GM18867 (cell line): ENCODE results near the gene NFAT5.

Source experiments
- ATAC-seq: cut with Tn5 transposase; IDR thresholded peaks from one replicate; pipeline ENCODE4 v1.9.1; 2021; ENCODE audit warnings: mild to moderate bottlenecking, moderate library complexity; ENCODE audit not compliant: unreplicated experiment

The NFAT5 gene

DNA sequence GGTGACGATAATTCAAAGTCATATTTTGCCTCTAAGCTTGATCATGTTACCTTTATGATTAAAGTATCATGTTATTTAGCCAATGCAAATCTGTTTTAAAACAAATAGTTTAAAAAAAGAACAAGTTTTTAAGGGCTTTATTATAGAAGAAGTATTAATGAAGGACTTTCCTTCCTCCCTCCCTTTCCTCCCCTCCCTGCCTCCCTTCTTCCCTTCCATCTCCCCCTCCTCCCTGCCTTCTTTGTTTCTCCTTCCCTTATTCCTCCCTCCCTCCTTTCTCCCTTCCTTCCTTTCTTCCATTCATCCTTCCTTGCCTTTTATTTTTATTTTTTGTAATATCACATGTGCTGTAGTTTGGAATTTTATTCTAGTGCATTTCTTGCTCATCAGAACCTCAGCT, 134.1 kb downstream of the NFAT5 start:
- ATAC-seq: no peak

DNA sequence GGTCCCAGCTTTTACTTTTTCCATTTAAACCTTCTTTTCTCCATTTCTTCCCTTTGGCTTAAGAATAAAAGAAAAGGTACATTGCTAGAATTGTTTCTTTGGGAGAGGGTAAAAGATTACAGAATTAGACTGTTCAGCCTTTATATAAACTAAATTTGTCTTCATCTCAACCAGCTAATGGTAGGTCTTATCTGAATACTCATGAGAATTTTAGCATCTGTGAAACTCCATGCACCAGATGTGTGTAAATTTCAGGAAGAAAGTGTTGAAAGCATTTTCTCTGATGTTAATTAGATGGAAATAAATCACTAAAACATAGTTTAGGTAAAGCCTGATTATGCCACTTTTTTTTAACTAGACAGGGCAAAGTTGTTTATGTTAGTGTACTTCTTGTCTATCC, 135.7 kb downstream of the NFAT5 start:
- no peak for ATAC-seq

DNA sequence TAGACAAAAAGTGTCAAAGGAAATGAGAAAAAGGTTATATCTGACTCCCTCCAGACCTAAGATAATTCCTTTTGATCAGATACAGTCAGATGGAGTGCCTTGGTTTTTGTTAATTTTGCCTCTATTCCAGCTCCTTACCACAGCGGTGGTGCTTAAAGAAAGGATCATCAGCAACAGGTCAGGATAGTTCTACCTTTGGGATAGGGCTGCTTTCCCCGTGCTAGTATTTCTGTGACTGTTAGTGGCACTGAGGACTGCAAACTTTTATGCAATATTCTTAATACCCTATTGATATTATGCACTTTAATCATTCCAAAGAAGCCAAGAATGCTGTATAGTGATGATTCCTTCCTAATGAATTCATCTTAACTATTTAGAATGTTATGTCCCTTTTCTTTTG, 136.1 kb downstream of the NFAT5 start:
- no peak for ATAC-seq

DNA sequence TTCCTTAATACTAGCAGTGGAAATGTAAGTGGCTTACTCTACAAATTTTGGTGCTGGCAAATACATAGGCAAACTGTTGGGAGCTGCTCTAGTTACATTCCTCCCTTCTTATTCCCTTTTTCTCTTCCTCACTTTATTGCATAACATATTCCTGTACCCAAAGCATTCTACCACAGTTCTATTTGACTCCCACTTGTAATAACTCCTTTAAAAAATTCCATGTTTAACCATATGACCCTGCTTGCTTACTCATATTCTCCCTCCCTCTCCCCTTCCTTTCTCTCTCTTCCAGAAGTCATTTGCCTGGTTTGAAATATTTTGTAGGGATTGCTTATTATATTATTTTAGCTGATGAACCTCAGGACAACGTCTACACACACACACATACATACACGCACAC, 137.9 kb downstream of the NFAT5 start:
- no peak for ATAC-seq

DNA sequence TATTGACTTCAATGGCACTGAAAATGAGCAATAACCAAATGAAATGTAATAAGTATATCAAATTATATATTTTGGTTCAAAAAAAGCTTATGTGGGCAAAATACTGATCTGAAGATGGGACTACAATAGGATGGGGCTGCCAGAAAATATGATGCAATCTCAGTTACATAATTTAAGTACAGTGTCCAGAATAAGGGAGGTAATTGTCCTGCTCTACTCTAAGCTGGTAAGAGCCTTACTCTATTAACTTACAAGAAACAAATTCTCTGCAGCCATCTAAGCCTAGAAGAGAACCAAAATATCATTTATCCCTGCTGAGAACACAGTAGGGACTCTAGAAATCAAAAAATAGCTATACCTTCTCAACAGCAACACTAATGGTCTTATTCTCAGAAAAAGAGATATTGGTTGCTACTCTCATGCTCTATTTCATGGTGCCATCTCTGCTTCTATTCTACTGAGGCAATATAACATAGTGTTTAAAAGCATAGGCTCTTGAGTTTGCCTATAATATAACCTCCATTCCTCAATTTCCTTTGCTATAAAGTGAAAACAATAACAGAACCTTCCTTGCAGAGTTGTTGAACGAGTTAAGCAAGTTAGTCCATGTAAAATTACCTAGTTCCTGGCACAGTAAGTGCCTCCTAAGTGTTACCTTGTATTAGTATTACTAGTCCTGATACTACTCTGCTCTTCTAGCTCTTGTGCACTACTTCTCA, 140.6 kb downstream of the NFAT5 start:
- no peak for ATAC-seq

DNA sequence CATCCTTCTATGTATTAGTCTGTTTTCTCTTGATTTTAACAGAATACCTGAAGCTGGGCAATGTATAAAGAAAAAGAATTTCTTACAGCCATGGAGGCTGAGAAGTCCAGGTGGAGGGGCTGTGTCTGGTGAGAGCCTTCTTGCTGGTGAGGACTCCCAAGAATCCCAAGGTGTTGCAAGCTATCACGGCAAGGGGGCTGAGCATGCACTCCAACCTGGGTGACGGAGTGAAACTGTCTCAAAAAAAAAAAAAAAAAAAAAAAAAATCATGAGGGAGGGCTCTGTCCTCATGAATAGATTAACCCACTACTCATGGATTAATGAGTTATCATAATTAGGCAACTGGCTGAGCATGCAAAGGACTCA, 141.2 kb downstream of the NFAT5 start:
- no peak for ATAC-seq

DNA sequence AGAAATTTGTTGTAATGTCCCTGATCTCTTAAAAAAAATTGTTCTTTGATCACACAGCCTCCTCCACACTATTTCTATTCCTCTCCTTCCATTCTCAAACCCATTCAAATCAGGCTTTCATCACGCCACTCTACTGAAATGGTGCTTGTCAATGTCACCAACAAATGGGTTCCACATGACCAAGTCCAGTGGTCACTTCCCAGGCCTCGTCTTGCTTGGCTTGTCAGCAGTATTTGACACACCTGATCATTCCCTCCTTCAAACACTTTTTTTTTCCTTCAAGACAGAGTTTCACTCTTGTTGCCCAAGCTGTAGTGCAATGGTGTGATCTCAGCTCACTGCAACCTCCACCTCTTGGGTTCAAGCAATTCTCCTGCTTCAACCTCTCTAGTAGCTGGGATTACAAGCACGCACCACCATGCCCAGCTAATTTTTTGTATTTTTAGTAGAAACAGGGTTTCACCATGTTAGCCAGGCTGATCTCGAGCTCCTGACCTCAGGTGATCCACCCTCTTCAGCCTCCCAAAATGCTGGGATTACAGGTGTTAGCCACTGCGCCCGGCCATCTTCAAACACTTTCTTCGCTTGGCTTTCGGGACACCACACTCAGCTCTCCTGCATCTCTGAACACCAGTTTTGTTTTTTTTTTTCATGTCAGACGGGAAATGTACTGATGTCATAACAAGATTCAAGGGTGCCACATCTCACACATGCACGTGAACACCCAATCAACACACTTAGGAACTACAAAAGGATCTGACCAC, 142.3 kb downstream of the NFAT5 start:
- no peak for ATAC-seq

DNA sequence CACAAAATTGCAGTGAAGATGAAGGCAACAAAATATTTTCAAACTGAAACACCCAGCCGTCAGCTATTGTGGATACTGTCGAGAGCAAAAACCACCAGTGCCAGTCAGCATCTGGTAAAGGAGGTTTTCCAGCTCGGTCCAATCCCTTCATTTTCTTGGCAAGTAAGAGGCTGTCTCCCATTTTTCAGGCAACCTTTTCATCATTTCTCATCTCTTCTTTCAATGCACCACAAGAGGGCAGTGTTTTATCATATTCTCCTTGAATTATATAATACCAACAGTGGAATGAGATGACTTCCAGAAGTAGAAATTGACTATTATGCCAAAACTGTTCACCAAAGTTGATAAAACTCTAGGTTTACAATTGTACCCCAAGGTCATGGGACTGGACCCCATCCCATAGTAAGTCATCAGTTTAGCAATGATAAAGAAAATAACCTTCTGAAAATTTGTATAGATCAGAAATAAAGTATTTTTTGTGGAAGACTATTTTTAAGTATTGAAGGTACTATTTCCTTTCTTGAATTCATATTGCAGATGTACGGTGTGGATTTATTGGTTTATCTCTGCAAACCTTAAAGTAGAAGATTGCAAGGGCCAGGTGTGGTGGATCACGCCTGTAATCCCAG, 143.8 kb downstream of the NFAT5 start:
- no peak for ATAC-seq

DNA sequence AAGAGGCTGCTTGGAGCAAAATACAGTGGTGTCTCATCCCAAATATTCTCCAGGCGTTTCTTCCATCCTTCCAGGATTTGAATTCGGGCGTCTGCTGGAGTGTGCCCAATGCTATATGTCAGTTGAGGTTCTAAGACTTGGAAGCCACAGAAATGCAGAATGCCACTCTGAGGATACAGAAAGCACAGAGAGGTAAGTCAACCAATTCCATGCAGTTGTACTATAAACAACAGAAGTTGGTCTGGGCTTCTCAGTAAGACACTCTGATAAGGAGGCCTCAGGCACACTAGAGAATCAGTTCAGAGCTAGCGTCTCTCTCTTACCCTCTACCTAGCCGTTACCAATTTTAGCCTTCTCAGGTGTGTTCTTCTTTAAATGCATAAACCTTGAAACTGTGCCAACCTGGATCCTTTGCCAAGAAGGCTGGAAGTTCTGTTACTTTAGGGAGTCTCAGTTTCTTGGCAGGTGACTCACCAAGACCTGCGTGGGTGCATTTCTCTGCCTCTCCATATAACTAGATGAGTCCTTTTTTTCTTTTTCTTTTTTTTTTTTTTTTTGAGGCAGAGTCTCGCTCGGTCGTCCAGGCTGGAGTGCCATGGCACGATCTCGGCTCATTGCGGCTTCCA, 145.5 kb downstream of the NFAT5 start:
- ATAC-seq: no peak

DNA sequence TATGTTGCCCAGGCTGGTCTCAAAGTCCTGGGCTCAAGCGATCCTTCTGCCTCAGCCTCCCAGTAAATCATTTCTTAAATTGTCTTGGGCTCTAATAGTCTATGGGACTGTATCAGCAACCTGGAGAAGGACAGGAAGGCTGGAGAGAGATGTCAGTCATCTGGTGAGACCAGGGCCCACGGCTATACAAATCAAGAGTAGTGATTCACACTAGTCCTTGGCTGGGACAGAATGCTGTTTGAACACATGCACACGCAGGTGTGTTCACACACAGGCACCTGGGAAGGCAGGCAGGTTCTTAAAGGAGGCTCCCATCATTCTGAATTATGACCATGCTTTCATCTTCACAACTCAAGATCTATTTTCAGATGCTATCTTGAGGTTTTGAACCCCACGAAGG, 146.5 kb downstream of the NFAT5 start:
- no peak for ATAC-seq

DNA sequence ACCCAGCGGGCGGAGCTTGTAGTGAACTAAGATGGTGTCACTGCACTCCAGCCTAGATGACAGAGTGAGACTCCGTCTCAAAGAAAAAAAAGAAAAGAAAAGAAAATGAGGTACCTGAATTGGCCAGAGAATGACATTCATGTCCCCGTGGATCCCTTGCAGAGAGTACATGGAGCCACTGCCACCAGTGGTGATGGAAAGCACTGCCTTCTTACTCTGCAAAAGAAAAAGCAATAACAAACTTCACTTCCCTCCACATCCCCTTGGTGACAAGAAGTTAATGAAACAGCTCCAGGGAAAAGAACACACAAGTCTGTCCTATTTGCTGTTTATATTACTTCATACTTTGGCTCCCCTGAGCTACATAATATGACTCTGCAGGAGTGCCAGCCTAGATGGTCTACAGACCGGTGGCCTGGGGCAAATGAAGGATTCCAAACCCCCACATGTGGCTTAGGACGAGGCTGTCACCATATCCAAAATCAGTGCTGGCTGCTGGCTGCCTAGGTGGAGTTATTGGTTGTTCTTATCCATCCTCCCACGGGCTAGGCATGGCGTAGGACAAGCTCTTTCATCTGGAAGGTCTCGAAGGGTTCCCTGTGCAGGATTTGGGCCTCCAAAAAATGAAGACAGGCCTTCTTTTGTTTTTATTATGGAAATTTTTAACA, 147.3 kb downstream of the NFAT5 start:
- ATAC-seq: no peak

DNA sequence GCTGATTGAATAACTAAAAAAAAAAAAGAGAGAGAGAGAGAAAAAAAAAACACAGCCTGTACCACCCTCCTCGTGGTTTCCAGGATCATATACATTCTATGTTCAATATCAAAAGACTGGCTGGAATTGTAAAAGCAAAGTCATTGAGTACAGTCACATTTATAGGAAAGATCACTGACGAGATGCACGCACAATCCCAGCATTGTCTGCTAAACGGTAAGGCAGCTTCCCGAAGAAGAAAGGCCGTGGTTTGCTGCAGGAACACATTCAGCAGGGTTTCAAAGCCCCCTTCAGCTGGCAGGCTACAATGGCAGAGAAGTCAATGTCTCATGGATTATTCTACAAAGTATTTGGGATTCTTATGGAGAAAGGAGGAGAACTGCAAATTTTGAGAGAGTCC, 151.3 kb downstream of the NFAT5 start:
- no peak for ATAC-seq

DNA sequence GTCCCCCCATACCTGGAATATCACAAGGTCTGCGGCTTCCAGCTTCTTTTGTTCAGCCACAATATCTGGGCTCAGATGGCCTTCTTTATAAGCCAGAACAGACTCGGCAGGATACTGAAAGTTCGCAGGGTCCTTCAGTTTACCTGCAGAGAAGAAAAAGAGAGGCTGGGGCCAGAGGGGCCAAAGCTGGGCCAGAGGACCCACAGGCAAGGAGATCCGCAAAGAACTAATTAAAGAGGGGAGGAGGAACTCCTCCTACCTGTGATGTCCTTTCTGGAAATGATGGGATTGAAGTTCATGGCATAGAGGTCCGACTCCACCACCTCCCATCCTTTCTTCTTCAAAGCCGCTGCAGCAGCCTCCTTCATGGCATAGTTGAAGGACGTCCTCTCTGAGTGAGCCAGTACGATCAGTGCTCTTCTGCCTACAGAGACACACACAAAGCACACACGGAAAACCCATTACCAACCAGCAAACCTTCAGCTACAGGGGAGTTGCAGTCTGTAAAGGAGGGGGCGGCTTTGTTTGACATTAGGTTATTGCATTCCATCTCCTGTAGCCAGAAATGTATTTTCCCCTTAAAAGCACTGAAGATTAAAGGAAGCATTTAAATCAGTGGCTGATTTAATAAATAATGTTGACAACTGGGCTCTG, 152.5 kb downstream of the NFAT5 start:
- no peak for ATAC-seq

DNA sequence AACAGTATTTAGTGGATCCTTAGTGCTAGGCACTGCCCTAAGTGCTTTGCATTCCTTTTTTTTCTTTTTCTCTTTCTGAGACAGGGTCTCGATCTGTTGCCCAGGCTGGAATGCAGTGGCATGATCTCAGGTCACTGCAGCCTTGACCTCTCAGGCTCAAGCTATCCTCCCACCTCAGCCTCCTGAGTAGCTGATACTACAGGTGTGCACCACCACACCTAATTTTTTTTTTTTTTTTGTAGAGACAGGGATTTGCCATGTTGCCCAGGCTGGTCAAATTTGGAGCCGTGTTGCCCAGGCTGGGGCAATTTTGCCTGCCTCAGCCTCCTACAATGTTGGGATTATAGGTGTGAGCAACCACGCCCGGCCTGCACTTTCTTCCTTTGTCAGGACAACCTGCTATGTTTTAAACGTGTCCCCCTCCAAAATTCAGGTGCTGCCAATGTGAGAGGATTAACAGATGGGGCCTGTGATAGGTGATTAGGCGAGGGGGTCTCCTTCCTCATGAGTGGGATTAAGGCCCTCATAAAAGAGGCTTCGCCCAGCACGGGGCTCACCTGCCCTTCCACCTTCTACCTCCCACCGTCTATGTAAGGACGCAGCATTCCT, 155.2 kb downstream of the NFAT5 start:
- ATAC-seq: no peak

DNA sequence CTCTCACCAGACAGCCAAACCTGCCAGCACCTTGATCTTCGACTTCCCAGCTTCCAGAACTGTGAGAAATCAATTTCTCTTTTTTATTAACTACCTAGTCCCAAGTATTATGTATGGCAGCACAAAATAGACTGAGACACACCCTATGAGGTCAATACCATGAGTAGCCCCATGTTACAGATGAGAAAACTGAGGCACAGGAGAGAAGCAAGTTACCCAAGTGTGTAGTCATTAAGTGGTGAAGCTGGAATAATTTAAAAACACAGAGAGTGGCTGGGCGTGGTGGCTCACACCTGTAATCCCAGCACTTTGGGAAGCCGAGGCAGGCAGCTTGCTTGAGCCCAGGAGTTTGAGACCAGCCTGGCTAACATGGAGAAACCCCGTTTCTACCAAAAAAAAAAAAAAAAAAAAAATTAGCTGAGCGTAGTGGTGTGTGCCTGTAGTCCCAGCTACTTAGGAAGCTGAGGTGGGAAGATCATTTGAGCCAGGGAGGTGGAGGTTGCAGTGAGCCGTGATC, 155.7 kb downstream of the NFAT5 start:
- ATAC-seq: no peak

DNA sequence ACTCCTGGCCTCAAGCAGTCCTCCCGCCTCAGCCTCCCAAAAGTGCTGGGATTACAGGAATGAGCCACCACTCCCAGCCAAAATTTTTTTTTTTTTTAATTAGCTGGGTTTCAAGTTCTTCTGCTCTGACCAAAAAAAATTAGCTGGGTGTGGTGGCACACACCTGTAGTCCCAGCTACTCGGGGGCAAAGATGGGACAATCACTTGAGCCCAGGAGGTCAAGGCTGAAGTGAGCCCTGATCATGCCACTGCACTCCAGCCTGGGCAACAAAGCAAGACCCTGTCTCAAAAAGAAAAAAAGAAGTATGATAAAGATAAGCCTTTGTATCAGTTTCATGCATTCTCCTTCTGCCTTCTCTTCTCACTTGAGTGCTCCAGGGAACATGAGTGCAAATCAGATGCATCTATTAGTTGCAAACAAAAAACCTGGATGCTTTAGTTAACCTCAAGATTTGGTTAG, 158.7 kb downstream of the NFAT5 start:
- no peak for ATAC-seq

DNA sequence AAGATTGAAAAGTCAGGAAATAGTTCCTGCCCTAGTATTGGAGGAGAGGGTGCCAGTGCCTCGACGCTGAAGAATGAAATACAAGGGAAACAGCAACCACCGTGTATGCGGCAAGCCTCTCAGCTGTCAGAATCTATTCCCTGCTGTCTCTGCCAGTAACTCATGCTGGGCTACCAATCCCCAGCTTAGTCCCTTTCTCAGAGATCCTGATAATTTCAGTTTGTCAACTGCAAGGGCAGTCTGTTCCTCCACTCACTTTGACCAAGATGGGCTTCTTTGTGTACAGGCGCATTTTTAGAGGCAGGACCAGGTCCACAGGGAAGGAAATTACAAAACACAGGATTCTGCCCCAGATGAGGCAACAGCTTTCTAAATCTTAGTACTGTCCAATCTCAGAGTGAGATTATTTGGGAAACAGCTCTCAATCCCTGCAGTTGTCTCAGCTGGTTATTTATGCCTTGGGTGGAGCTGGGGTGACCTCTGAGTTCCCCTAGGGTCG, 159.3 kb downstream of the NFAT5 start:
- no peak for ATAC-seq

DNA sequence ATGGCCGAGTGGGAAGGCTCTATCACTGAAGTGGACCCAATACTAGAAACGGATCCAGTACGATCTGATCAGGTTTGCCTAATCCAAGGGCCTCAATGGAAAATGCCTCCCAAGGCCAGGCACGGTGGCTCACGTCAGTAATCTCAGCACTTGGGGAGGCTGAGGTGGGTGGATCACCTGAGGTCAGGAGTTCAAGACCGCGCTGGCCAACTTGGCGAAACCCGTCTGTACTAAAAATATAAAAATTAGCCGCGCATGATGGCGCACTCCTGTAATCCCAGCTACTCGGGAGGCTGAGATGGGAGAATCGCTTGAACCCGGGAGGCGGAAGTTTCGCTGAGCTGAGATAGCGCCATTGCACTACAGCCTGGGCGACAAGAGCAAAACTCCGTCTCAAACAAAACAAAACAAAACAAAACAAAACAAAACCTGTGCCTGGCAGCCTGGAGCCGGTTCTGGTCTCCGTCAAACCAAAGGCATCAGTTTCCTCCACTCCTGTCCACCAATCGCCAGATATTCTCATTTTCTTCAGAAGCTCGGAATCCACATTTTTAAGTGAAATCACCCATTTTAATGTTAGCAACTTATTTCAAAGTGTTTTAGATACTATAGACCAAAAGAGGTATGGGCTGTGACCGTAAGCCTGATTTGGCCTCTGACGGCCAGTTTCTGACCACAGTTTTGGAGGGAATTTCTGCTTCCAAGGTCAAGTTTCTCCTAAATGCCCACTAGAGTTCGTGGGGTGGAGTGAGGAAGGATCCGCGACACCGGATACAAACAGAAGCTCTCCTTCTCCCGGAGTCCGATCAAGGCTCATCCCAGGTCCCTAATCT, 159.9 kb downstream of the NFAT5 start:
- no peak for ATAC-seq
